ENCODE results near the gene IKZF2.

Gene IKZF2

GRCh38 chr2:213152888-213153287, 1.5 kb upstream of the IKZF2 start:
- no peak for DNase-seq (ENCODE audit: low read depth in 1 of 2, low spot score in 1 of 2)

DNA sequence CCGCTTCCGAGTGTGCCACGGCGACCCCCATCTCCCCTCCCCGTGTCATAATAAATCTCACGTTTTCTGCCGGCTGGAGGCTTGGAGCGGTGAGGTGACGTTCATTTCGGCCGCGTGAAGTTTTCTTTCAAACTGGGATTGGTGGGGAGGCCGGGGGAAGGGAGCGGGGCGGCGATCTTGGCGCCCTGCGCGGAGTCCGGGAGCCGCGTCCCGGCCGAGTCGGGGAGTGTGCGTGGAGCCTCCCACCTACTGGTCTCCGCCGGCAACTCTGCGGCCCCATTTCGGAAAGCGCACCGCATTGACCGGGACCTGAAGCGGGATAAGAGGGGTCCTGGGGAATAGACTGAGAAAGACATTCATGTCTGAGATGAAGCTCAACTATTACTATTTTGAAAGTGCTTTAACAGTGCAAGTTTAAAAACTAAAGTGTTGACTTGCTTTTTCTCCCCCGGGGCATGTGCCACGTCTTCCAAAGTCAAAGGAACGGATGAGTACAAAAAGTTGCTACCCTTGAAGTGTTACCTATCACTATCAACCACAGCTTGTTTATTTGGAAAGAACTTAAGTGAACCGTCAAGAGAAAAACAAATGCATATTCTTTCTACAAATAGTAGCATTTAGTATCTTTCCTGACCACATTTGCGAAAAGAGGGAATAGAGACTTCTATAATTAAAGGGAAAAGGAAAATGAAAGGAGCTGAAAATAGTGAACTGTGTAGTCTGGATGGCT, 818 bp upstream of the IKZF2 start:
- DNase-seq (ENCODE audit: low read depth in 1 of 2, low spot score in 1 of 2), result peak in 1 of 2 donors; percentile 7

DNA sequence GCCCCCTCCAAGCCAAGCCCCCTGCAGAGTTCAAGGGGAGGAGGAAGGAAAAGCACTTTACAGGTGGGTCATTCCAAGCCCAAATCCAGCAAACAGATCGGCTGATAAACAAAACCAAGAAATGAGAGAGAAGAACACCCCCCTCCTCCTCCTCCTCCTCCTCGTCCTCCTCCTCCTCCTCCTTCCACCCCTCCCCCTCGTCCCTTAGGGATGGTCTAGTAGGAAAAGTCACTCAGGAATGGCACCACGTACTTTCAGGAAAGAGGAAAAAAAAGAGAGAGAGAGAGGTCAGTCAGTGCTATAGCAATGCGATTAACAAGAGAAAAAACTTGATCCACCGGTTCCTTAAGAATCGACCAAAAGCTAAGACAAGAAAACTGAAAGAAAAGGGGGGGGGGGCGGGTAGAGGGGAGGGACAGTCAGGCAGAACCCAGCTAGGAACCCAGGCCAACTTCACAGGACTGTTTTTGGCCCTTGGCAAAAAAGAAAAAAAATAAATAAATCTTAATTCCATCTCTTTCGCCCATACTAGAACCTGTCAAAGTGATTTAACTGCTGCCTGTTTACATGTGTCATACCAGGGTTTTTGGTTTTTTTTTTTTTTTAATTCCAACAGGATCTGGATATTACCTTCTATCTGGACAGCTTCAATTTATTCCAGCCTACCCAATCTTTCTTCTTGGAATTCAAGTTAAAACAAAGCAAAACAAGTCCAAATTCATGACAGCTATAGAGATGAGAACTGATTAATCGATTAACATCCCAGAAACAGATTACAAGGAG, 906 bp downstream of the IKZF2 start:
- DNase-seq (ENCODE audit: low read depth in 1 of 2, low spot score in 1 of 2), result no peak

GRCh38 chr2:213149949-213150314, 1.5 kb downstream of the IKZF2 start:
- DNase-seq (ENCODE audit: low read depth in 1 of 2, low spot score in 1 of 2), result no peak

- DNase-seq (ENCODE audit: low read depth in 1 of 2, low spot score in 1 of 2), result no peak
These were observed 2.0 kb downstream of the IKZF2 start for GRCh38 chr2:213149294-213149875.

DNA sequence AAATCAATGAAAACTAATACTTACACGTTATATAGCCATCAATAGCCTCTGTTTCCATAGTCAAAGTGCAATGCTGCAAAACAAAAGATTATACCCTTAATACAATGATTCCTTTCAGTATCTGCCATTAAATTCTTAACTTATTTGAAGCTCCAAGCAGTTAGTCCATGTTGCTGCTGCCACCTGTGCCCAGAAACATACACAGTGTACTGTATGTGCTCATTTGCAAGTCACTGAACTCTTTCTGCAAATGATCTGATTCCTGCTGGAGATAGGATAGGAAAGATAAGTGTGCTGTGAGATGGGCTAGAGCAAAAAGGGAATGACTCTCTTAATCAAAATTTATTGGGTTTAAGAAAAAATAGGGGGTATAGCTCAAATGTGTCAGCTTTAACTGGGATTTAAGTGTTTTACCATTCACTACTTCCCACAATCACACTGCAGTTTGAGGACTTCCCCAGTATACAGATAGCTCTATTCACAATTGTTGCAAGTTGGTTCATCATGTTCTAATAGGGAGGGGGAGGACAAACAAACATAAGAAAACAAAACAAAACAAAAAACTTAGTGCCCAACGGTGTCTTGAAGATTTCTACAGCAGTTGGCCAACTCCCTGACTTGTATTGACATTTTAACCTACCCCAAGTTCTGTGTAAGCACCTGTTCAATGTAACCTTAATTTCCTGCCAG, 2.7 kb downstream of the IKZF2 start:
- DNase-seq (ENCODE audit: low read depth in 1 of 2, low spot score in 1 of 2), result no peak

- DNase-seq (ENCODE audit: low read depth in 1 of 2, low spot score in 1 of 2), result no peak
These were observed 3.9 kb downstream of the IKZF2 start for GRCh38 chr2:213147538-213147937.

DNA sequence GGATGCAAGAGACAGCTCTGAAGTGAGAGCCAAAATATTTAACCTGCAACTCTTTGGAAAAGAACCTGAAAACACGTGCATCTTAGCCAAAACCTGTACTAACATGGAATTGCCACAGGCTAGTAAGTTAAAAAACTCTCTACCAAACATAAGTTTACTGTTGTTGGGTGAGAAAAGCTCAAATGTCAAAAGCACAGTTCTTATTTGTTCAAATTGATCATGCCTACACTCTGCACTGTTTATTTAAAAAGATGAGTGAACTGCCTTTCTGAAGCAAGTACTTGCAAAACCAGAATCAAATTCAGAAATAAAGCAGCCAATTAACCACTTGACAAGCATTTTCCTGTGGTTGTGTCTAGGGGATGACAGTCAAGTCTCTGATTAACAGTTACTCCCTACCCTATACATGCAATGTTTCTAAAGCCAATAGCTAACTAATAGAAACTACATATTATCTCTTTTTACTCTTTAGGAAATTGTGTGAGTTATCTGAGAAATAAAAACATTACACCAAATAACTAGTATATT, 5.6 kb downstream of the IKZF2 start:
- DNase-seq (ENCODE audit: low read depth in 1 of 2, low spot score in 1 of 2), result no peak

DNA sequence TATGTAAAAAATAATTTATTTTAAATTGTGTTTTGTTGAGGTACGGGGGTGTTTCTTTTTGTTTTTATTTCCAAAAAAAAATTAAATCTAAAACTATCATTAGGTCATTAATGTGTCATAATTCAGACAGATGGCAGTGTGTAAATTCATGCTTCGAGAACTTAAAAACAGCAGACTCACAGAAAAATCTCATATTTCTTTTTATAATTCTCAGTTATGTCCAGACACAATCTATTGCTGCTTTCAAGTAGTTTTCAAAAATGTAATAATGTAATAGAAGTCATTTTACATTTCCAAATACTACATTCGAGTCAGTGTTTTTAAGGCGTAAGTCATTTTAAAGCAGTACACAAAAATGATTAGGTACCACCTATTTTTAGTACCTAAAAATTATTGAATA, 14.3 kb downstream of the IKZF2 start:
- no peak for DNase-seq (ENCODE audit: low read depth in 1 of 2, low spot score in 1 of 2)

DNA sequence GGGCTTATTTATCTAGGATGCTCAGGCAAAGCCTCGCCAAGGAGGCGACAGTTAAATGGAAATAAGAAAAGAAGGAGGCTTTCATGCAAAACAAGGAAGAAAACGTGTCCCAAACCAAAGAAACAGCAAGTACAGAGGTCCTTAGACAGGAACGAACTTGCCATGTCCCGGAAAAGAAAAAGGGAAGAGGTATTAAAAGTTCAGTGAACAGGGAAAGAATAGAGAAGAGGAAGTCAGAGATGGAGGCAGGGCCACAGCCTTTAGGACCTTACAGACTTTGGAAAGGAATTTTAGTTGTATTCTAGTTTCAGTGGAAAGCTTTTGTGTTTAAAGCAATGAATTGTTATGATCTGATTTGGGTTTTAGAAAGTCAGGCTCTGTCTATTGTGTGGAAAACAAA, 22.1 kb downstream of the IKZF2 start:
- no peak for DNase-seq (ENCODE audit: low read depth in 1 of 2, low spot score in 1 of 2)

GRCh38 chr2:213125646-213126347, 25.6 kb downstream of the IKZF2 start:
- no peak for DNase-seq (ENCODE audit: low read depth in 1 of 2, low spot score in 1 of 2)

GRCh38 chr2:213122725-213123124, 28.7 kb downstream of the IKZF2 start:
- no peak for DNase-seq (ENCODE audit: low read depth in 1 of 2, low spot score in 1 of 2)

- DNase-seq (ENCODE audit: low read depth in 1 of 2, low spot score in 1 of 2), result no peak
These were observed 29.7 kb downstream of the IKZF2 start for GRCh38 chr2:213121690-213122089.

- DNase-seq (ENCODE audit: low read depth in 1 of 2, low spot score in 1 of 2), result no peak
These were observed 32.2 kb downstream of the IKZF2 start for GRCh38 chr2:213119061-213119809.

- no peak for DNase-seq (ENCODE audit: low read depth in 1 of 2, low spot score in 1 of 2)
These were observed 43.1 kb downstream of the IKZF2 start for GRCh38 chr2:213108308-213108707.

GRCh38 chr2:213107728-213108127, 43.7 kb downstream of the IKZF2 start:
- DNase-seq (ENCODE audit: low read depth in 1 of 2, low spot score in 1 of 2), result no peak

- DNase-seq (ENCODE audit: low read depth in 1 of 2, low spot score in 1 of 2), result no peak
These were observed 46.2 kb downstream of the IKZF2 start for GRCh38 chr2:213105212-213105611.

GRCh38 chr2:213104903-213105202, 46.6 kb downstream of the IKZF2 start:
- DNase-seq (ENCODE audit: low read depth in 1 of 2, low spot score in 1 of 2), result no peak

DNA sequence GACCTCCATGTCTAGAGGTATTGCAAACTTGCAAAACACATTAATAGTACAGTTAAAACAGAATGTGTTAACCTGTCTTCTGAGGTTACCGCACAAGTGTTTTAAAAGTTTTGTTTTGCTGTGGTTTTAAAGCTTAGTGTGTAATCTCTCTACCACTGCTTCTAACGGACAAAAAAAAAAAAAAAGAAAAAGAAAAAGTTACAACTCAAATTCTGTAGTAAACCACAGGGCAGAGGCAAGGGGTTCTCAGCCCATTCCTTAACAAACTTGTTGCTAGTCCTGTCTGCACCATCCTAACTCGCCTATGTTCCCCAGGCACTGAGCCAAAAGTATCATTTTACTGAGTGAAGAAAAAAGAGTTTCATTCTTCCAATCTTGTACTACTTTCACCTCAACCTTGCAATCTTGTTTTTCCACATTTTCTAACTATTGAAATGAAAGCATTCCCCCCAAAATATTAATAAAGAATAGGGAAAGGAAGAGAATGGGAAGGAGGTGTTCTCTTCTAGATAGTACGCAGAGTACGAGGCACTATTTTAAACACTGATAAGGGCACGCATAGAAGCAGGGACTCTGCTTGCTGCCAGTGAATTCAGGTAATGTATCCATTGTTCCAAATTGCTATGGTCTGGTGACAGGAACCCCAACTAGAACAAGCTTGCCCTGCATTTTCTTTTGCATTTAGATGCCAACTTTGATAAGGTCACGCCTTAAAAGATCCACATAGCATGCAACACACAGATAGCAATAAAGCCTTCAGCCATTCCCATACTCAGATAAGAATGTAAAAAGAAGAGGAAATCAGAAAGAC, 47.1 kb downstream of the IKZF2 start:
- DNase-seq (ENCODE audit: low read depth in 1 of 2, low spot score in 1 of 2), result no peak

Data from activated CD4-positive, alpha-beta T cell treated with anti-CD3 and anti-CD28 coated beads, Interleukin-2, amount 50 U/mL, for 24 hours (primary cell).